GM19438 (cell line): ENCODE measurements around the gene PPP1R37.

Experiments used
- ATAC-seq: cut with Tn5 transposase; IDR thresholded peaks from one replicate; pipeline ENCODE4 v1.9.1; 2021; ENCODE audit warnings: low read depth; ENCODE audit not compliant: unreplicated experiment

PPP1R37 gene

GRCh38 chr19:45147835-45148676 is 55.1 kb downstream of the PPP1R37 start:
- no peak for ATAC-seq

- no peak for ATAC-seq
These were observed 56.1 kb downstream of the PPP1R37 start for GRCh38 chr19:45149129-45149528.

GRCh38 chr19:45150180-45150579 is 57.2 kb downstream of the PPP1R37 start:
- no peak for ATAC-seq

- no peak for ATAC-seq
These were observed 57.8 kb downstream of the PPP1R37 start for GRCh38 chr19:45150751-45151281.

- no peak for ATAC-seq
These were observed 58.3 kb downstream of the PPP1R37 start for GRCh38 chr19:45151320-45151719.

GRCh38 chr19:45151821-45152503 is 59.0 kb downstream of the PPP1R37 start:
- no peak for ATAC-seq

GRCh38 chr19:45152504-45153338 is 59.7 kb downstream of the PPP1R37 start:
- no peak for ATAC-seq

GRCh38 chr19:45153339-45154063 is 60.5 kb downstream of the PPP1R37 start:
- no peak for ATAC-seq

GRCh38 chr19:45154064-45154827 is 61.3 kb downstream of the PPP1R37 start:
- ATAC-seq = no peak

GRCh38 chr19:45156011-45156630 is 63.1 kb downstream of the PPP1R37 start:
- no peak for ATAC-seq

- ATAC-seq = no peak
These were observed 63.8 kb downstream of the PPP1R37 start for GRCh38 chr19:45156751-45157150.

- no peak for ATAC-seq
These were observed 65.7 kb downstream of the PPP1R37 start for GRCh38 chr19:45158503-45159209.

- no peak for ATAC-seq
These were observed 66.4 kb downstream of the PPP1R37 start for GRCh38 chr19:45159210-45159970.

- no peak for ATAC-seq
These were observed 67.0 kb downstream of the PPP1R37 start for GRCh38 chr19:45159971-45160324.

GRCh38 chr19:45160870-45161737 is 68.1 kb downstream of the PPP1R37 start, which contains the start of gene NKPD1:
Gene NKPD1 (minus strand): TSS chr19:45160982. CDS start chr19:45160150, 832 bp downstream.
- no peak for ATAC-seq

- ATAC-seq = no peak
These were observed 69.0 kb downstream of the PPP1R37 start for GRCh38 chr19:45161738-45162607.
